DMS53 treated with DMSO at 0.1 percent for 48 hours (cell line): ENCODE measurements around the gene ANKS4B.
A peak's percentile ranks its signal among the peaks of the same experiment; 100 is the strongest.
"Not testable (repeated sequence)": the region's sequence is repeated elsewhere in the genome, so short reads cannot be mapped to it uniquely, and the experiment has no call there.

Source experiments
- DNase-seq: peaks from one replicate; lab custom pipeline; 2025; ENCODE audit not compliant: unreplicated experiment; lab: John Stamatoyannopoulos, UW

ANKS4B gene

GRCh38 chr16:21217121-21217520 lies 16.4 kb upstream of the ANKS4B start:
- DNase-seq = no peak

DNA sequence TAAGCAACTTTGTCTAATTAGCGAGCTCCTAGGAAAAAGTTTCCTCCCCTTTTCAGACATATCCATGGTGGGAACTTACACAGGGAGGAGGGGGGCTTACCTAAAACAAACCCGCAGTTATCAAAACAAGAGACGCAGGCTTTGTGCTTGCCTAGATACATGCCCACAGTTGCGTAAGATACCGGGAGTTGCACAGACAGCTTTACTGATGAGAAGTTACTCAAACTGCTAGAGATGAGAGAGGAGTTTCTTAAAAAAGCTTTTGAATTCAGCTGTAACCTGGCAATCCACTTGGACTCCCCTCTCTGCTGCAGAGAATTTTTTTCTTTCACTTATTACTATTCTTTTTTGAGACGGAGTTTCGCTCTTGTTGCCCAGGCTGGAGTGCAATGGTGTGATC lies 15.3 kb upstream of the ANKS4B start:
- DNase-seq = no peak

GRCh38 chr16:21219551-21219950 lies 13.9 kb upstream of the ANKS4B start:
- DNase-seq = no peak

DNA sequence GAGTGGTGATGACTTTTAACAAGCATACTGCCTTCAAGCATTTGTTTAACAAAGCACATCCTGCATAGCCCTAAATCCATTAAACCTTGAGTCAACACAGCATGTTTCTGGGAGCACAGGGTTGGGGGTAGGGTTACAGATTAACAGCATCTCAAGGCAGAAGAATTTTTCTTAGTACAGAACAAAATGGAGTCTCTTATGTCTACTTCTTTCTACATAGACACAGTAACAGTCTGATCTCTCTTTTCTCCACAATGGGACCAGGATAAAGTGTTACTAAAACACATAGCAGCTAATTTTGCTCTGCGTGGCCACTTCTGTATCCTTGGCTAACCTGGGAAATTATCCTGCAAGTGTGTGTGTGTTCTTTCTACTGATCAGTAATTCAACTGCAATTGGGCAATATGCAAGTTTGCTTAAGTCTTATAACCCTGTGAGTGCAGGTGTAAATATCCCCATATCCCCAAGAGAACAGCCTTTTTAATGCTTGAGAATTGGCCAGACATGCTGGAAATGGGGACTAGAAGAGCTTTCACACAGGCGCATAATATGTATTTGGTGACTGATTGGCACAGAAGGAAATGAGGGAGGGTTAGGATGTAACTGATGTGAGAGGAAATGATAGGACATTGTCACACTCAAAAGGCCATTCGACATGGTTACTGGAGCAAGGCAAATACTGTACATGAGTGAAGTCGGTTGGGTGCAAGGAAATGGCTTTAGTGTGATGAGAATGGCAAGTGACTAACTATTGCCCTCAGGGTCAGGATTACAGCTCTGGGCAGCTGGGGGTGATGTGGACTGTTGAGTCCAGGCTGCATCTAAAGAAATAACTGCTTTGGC lies 10.8 kb upstream of the ANKS4B start:
- DNase-seq = peak; percentile 54

- no peak for DNase-seq
These were observed 9.7 kb upstream of the ANKS4B start for GRCh38 chr16:21223787-21224186.

DNA sequence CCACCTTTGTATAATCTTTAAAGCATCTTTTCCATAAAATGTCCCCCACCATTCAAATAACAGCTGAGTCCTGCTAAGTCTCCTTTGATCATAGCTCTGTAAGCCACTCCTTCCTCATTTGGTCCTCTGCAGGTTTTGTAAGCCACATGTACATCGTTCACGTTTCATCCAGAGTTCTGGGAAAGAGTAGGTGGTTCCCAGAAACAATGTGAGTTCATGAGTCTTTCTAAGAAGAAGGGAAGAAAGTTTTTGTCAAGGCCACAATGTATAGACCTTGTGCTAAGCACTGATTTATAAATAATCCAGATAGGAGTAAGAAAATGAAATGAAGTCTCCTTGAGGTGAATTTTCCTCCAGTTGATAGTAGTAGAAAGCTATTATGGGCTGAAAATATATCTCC lies 8.7 kb upstream of the ANKS4B start:
- DNase-seq = no peak

DNA sequence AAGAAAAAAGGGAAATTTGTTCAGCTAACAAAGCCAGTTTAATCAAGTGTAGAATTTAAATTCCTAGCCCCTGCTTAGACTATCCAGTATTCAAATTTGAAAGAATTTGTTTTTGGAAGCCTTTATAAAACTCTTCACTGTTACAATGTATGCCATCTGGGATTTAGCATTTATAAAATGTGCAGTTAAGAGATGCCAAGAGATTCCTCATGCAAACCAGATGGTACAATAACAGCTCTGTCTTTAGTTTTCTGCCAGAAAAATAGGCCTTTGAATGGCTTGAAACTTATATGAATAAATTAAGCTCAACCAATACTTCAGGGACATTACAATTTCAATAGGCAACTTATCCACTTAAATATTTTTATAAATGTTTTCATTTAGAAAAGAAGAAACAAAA lies 6.8 kb upstream of the ANKS4B start:
- DNase-seq = no peak

DNA sequence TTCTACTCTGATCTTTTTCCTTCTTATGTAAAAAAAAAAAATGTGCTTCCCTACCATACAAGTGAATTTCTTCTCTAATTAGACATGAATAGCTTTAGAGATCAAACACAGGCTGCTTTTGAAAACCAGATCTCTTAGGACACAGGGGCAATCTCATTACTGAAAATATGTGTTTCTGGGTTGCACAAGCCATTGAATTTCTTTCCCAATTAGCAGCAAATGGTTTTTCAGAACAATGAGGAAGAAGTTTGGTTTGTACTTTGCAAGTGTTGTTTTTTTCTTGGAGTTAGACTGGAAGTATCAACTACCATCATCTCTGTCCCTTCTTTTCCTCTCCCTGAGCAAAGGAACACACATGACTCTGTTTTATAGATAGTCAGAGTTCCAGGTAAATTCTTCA lies 5.6 kb upstream of the ANKS4B start:
- no peak for DNase-seq

DNA sequence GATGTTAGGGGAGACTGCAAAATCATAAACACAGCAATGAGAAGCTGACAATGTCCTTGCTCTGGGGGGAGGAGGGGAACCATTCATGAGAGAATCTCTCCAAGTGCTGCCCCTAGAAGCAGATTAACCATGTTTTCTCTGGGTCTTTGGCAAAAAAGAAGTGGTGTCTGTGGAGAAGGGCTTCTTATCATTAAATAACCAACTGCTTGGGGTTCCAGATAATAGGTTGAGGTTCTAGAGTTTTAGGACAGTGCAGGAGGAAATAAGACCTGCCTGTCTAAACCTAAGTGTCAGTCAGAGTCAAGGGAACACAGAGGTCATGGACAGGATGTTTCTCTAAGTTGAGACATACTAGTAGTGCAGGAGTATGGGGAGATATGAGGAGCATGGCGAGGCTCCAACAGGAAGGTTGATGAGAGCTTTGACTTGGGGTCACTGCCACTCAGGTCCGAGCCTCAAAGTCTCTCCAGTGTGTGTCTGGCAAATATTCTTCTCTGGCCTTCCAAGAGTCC lies 5.1 kb upstream of the ANKS4B start:
- no peak for DNase-seq

GRCh38 chr16:21233045-21233520 lies 416 bp upstream of the ANKS4B start:
- no peak for DNase-seq

DNA sequence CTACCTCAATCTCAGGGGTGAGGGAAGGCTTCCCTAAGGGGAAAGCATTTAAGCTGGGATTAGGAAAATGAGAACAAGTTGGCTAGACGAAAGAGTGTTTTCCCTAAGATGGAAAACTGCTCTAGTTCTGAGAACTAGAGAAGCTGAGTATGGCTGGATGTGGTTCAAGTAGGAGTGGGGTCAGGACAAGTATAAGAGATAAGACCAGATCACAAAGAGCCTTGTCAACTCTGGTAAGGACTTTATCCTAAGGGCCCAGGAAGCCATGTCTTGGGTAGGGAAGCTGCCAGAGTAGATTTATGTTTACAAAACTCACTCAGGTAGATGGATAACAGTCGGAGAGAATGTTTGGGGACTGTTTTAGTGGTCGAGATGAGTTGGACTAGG lies 1.7 kb downstream of the ANKS4B start:
- no peak for DNase-seq

DNA sequence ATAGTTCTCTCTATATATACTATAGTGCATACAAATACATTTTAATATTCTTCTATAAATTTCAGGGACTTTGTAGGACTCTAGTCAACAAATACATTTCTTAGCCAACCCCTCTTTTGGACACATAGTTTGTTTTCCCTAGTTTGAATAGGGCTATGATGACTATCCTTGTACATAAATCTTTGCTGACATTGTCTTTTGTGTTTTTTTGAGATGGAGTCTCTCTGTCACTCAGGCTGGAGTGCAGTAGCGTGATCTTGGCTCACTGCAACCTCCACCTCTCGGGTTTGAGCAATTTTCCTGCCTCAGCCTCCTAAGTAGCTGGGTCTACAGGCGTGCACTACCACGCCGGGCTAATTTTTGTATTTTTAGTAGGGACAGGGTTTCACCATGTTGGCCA lies 3.3 kb downstream of the ANKS4B start:
- no peak for DNase-seq

- no peak for DNase-seq
These were observed 6.1 kb downstream of the ANKS4B start for GRCh38 chr16:21239646-21240045.

- no peak for DNase-seq
These were observed 9.3 kb downstream of the ANKS4B start for GRCh38 chr16:21242756-21243155.

DNA sequence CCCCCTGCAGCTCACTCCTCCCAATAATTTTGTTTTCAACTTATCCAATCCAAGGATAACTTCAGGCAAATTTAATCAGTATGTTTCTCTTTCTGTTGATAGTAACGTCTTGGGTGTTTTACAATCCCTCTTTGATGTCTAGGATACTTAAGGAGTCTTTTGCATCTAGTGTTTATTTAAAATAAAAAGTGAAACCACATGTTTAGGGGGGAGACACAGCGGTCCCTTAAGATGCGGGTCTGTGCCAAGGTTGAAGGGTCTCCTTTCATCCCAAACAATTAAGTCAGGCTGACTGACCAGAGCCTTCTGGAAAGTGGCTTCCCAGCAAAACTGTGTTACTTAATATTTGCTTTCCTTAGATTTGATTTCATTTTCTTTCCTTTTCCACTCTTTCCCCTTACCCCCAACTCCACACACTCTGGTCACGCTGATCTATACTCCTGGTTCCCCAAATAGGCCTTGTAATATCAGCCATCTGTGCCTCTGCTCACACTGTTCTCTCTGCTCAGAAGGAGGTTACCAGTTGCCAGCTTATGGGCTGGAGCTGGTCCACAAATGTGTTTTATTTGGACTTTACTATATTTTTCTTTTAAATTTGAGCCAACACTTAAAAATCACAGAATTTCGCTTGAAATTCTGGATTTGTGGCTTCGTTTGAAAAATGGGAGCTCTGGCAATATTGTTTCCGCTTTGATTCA lies 11.2 kb downstream of the ANKS4B start:
- no peak for DNase-seq

GRCh38 chr16:21248179-21248578 lies 14.7 kb downstream of the ANKS4B start:
- DNase-seq = not testable (repeated sequence)

DNA sequence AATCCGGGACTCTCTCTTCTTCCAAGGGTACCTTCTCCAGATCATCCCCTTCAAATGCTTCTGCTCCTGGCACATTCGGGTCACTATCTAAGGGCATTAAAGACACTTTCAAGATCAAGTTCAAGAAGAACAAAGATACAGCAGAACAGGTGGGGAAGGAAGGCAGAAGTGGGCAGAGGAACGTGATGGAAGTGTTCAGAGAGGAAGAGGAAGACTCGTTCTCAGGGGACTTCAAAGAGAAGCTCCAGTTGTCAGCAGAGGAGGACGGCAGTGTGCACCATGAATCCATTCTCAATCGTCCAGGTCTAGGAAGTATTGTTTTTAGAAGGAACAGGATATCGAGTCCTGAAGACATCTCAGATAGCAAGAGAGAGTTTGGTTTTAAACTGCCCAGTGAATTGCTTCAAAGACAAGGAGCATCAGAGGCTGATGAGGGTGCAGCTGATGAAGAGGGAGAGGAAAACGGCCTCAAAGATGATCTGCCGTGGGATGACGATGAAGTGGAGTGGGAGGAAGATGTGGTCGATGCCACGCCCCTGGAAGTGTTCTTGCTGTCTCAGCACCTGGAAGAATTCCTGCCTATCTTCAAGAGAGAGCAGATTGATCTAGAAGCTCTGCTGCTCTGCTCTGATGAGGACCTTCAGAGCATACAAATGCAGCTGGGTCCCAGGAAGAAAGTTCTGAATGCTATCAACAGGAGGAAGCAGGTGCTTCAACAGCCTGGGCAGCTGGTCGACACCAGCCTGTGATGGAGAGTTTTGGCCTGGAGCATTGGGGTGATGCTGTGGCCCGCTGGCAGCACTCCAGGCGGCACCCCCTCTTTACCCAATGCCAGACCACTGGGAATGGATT lies 16.8 kb downstream of the ANKS4B start:
- DNase-seq = no peak

DNA sequence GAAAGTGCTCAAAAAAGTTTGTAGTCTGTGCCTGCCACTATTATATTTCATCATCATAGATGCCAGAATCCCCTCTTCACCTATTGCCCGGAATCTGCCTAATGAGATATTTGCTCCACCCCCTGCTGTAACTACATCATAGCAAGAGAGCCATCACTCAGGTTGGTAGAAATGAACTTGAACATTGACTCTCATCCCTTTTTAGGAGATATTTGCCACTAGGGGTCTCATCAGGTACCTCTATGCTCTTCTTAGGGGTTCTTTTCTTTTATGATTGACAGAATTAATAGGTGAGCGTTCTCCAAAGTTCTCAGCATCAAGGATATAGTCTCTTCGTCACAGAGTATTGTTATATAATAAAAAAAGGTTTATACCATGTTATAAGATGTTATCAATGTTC lies 20.0 kb downstream of the ANKS4B start:
- no peak for DNase-seq

DNA sequence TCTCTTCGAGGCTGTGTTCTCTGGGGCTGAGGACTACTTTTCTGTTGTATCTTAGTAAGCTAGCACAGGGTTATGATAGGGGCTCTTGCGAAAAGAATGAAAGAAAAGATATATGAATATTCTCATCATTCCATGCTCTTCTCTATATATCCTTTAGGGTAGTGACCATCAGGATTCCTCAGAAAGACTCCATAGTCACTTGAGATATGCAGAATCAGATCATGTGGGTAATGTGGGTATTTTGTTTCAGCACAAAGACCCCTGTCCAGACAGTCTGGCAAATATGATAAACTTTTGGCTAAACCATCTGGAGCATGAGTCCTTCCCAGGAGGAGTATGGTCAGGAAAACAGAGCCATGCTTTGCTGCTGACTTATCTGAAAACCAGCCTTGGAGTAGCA lies 23.1 kb downstream of the ANKS4B start:
- no peak for DNase-seq

DNA sequence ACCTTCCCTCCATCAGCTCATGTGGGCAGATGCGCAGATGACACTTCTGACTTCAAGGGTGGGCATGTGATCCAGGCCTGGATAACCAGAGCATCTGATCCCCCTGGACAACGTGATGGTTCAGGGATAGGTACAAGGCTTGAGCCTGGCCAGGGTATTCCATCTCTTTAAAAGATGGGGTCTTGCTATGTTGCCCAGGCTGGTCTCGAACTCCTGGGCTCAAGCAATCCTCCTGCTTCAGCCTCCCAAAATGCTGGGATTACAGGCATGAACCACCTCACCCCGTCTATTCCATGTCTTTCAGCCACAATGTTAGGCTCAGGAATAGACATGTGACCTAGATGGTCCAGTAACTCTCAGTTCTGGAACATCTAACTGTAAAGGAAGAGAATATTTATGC lies 23.8 kb downstream of the ANKS4B start:
- DNase-seq = no peak
